Naive B cell (primary cell): ENCODE results near the gene RPH3AL. TPM values are rescaled to one million over a fixed set of nuclear protein-coding genes. Genes with fewer than 3 reads are reported as not detected.

Source experiments
- ATAC-seq, 2 donors: fragments of 150-1000 bp; cut with Tn5 transposase; 2 replicates each; pipeline ENCODE4 v1.10.0; 2021; ENCODE audit warnings: low read depth in 2 of 2, mild to moderate bottlenecking in 2 of 2, moderate library complexity in 2 of 2
- DNase-seq: peaks from one replicate; pipeline ENCODE4 v3.0.0; 2022
- H3K27ac Mint-ChIP-seq, 6 donors: one replicate each; pipeline ENCODE4 v1.8.0; 2020 to 2022; ENCODE audit warnings: mild to moderate bottlenecking in 6 of 6, mixed read lengths in 6 of 6, moderate library complexity in 5 of 6, inconsistent platforms in 2 of 6
- H3K27me3 Mint-ChIP-seq, 3 donors: one replicate each; pipeline ENCODE4 v1.8.0; 2021 to 2022; ENCODE audit warnings: mixed read lengths in 3 of 3, mild to moderate bottlenecking in 1 of 3
- H3K36me3 Mint-ChIP-seq, 2 donors: one replicate each; pipeline ENCODE4 v1.8.0; 2020 to 2022; ENCODE audit warnings: mixed read lengths in 2 of 2, inconsistent platforms in 1 of 2, mild to moderate bottlenecking in 1 of 2
- H3K4me1 Mint-ChIP-seq, 3 donors: one replicate each; pipeline ENCODE4 v1.8.0; 2020 to 2022; ENCODE audit warnings: mixed read lengths in 3 of 3, inconsistent platforms in 1 of 3, mild to moderate bottlenecking in 1 of 3, moderate library complexity in 1 of 3
- H3K4me3 Mint-ChIP-seq, 8 donors: one replicate each; pipeline ENCODE4 v1.8.0; 2020 to 2022; ENCODE audit warnings: mild to moderate bottlenecking in 8 of 8, mixed read lengths in 8 of 8, moderate library complexity in 8 of 8, inconsistent platforms in 2 of 8
- H3K9me3 Mint-ChIP-seq, 7 donors: one replicate each; pipeline ENCODE4 v1.8.0; 2020 to 2022; ENCODE audit warnings: mixed read lengths in 7 of 7, mild to moderate bottlenecking in 5 of 7, inconsistent platforms in 2 of 7, moderate library complexity in 1 of 7
- polyA plus RNA-seq, 6 donors: library from polyadenylated mRNA; unstranded; fragments of 300-500 nt; fragmentation: Illumina TruSeq; gene quantifications; one replicate each; pipeline ENCODE4 v1.2.3, GENCODE V29; 2021; ENCODE audit warnings: low read depth in 6 of 6

The RPH3AL gene
- polyA plus RNA-seq, 6 donors from 2014 or later = 1.3 to 13.2 (median 2.9) TPM; not detected in 1

GRCh38 chr17:183021-183420 lies 169.6 kb downstream of the RPH3AL start:
- Mint-ChIP-seq H3K27ac (no peak overlapping the region), H3K36me3 (no peaks in the 10 kb centered on the region), H3K9me3 (peaks cover 0 to 4% (median 0%) of the 10 kb centered on the region in 7 donors), H3K27me3 (peaks cover 38 to 69% (median 58%) of the 10 kb centered on the region in 3 donors), H3K4me3 (no peak overlapping the region), H3K4me1 (peaks cover 5 to 7% (median 7%) of the 10 kb centered on the region in 3 donors)
- no peak for ATAC-seq
- no peak for DNase-seq

GRCh38 chr17:182050-182751 lies 170.4 kb downstream of the RPH3AL start:
- Mint-ChIP-seq H3K4me1 (peaks cover 5 to 7% (median 7%) of the 10 kb centered on the region in 3 donors), H3K4me3 (peak overlapping the region in 6 of 8 donors; percentile 38 to 75 (median 54)), H3K9me3 (peaks cover 0 to 4% (median 0%) of the 10 kb centered on the region in 7 donors), H3K36me3 (no peaks in the 10 kb centered on the region), H3K27ac (peak overlapping the region in 1 of 6 donors; percentile 30), H3K27me3 (peaks cover 44 to 76% (median 66%) of the 10 kb centered on the region in 3 donors)
- ATAC-seq (no peak), DNase-seq (no peak)

- Mint-ChIP-seq H3K27ac (peak within 1 kb of the TSS in 1 of 6 donors; percentile 30), H3K27me3 (peaks cover 46 to 74% (median 67%) of the 10 kb centered on the region in 3 donors), H3K9me3 (peaks cover 0 to 4% (median 0%) of the 10 kb centered on the region in 7 donors), H3K36me3 (no peaks in the 10 kb centered on the region), H3K4me1 (peaks cover 5 to 7% (median 7%) of the 10 kb centered on the region in 3 donors), H3K4me3 (peak within 1 kb of the TSS in 6 of 8 donors; percentile 38 to 75 (median 54))
- no peak for DNase-seq
- ATAC-seq = no peak
Measured at GRCh38 chr17:181245-182049, 171.2 kb downstream of the RPH3AL start, which contains the start of gene DOC2B. TSS of gene DOC2B (minus strand) at chr17:181650. CDS start at chr17:181479, 171 bp downstream.

- no peaks in the 10 kb centered on the region for H3K36me3 Mint-ChIP-seq
- DNase-seq (no peak), ATAC-seq (no peak)
- peaks cover 5 to 7% (median 7%) of the 10 kb centered on the region in 3 donors for H3K4me1 Mint-ChIP-seq
- peaks cover 0 to 4% (median 0%) of the 10 kb centered on the region in 7 donors for H3K9me3 Mint-ChIP-seq
- H3K27me3 Mint-ChIP-seq = peaks cover 46 to 66% (median 62%) of the 10 kb centered on the region in 3 donors
- H3K27ac Mint-ChIP-seq = no peak overlapping the region
- peak overlapping the region in 1 of 8 donors; percentile 29 for H3K4me3 Mint-ChIP-seq
Measured at GRCh38 chr17:180381-181244, 172.0 kb downstream of the RPH3AL start.

- Mint-ChIP-seq H3K27me3 (peaks cover 40 to 59% (median 55%) of the 10 kb centered on the region in 3 donors), H3K4me3 (no peak overlapping the region), H3K27ac (no peak overlapping the region), H3K4me1 (peaks cover 5 to 7% (median 7%) of the 10 kb centered on the region in 3 donors), H3K36me3 (no peaks in the 10 kb centered on the region), H3K9me3 (peaks cover 0 to 4% (median 0%) of the 10 kb centered on the region in 7 donors)
- DNase-seq = no peak
- ATAC-seq = no peak
Measured at GRCh38 chr17:179781-180380, 172.7 kb downstream of the RPH3AL start.

- peaks cover 36 to 53% (median 51%) of the 10 kb centered on the region in 3 donors for H3K27me3 Mint-ChIP-seq
- no peak overlapping the region for H3K27ac Mint-ChIP-seq
- no peaks in the 10 kb centered on the region for H3K36me3 Mint-ChIP-seq
- H3K9me3 Mint-ChIP-seq = peaks cover 0 to 4% (median 0%) of the 10 kb centered on the region in 7 donors
- DNase-seq (no peak), ATAC-seq (no peak)
- peaks cover 5 to 7% (median 7%) of the 10 kb centered on the region in 3 donors for H3K4me1 Mint-ChIP-seq
- no peak overlapping the region for H3K4me3 Mint-ChIP-seq
Measured at GRCh38 chr17:179066-179432, 173.6 kb downstream of the RPH3AL start.

GRCh38 chr17:178292-179065 lies 174.1 kb downstream of the RPH3AL start:
- peaks cover 5 to 7% (median 7%) of the 10 kb centered on the region in 3 donors for H3K4me1 Mint-ChIP-seq

GRCh38 chr17:177762-178161 lies 174.8 kb downstream of the RPH3AL start:
- DNase-seq (no peak), ATAC-seq (no peak)
- H3K4me1 Mint-ChIP-seq = peaks cover 5 to 7% (median 7%) of the 10 kb centered on the region in 3 donors
- H3K27me3 Mint-ChIP-seq = peaks cover 25 to 40% (median 38%) of the 10 kb centered on the region in 3 donors
- H3K27ac Mint-ChIP-seq = no peak overlapping the region
- H3K9me3 Mint-ChIP-seq = peaks cover 0 to 3% (median 0%) of the 10 kb centered on the region in 7 donors
- no peaks in the 10 kb centered on the region for H3K36me3 Mint-ChIP-seq
- H3K4me3 Mint-ChIP-seq = no peak overlapping the region

More at GRCh38 chr17:178292-179065, 174.1 kb downstream of the RPH3AL start:
- H3K27ac Mint-ChIP-seq = no peak overlapping the region
- peak overlapping the region in 1 of 8 donors; percentile 63 for H3K4me3 Mint-ChIP-seq
- peaks cover 33 to 47% (median 45%) of the 10 kb centered on the region in 3 donors for H3K27me3 Mint-ChIP-seq
- no peaks in the 10 kb centered on the region for H3K36me3 Mint-ChIP-seq
- H3K9me3 Mint-ChIP-seq = peaks cover 0 to 3% (median 0%) of the 10 kb centered on the region in 7 donors
- ATAC-seq (no peak), DNase-seq (no peak)

GRCh38 chr17:177155-177554 lies 175.5 kb downstream of the RPH3AL start:
- Mint-ChIP-seq H3K4me1 (peaks cover 3 to 5% (median 4%) of the 10 kb centered on the region in 3 donors), H3K9me3 (peaks cover 0 to 3% (median 0%) of the 10 kb centered on the region in 7 donors), H3K27me3 (peaks cover 23 to 35% (median 34%) of the 10 kb centered on the region in 3 donors), H3K4me3 (no peak overlapping the region), H3K27ac (no peak overlapping the region), H3K36me3 (no peaks in the 10 kb centered on the region)
- DNase-seq (no peak), ATAC-seq (no peak)

- H3K4me1 Mint-ChIP-seq = no peaks in the 10 kb centered on the region
- DNase-seq (no peak), ATAC-seq (no peak)
- H3K36me3 Mint-ChIP-seq = no peaks in the 10 kb centered on the region
- H3K27me3 Mint-ChIP-seq = peaks cover 19 to 28% (median 19%) of the 10 kb centered on the region in 3 donors
- no peak overlapping the region for H3K27ac Mint-ChIP-seq
- no peaks in the 10 kb centered on the region for H3K9me3 Mint-ChIP-seq
- no peak overlapping the region for H3K4me3 Mint-ChIP-seq
Measured at GRCh38 chr17:173166-173911, 179.3 kb downstream of the RPH3AL start.

GRCh38 chr17:172401-172800 lies 180.2 kb downstream of the RPH3AL start:
- Mint-ChIP-seq H3K27ac (no peak overlapping the region), H3K4me1 (no peaks in the 10 kb centered on the region), H3K36me3 (no peaks in the 10 kb centered on the region), H3K9me3 (no peaks in the 10 kb centered on the region), H3K4me3 (peak overlapping the region in 1 of 8 donors; percentile 42), H3K27me3 (peaks cover 10 to 20% (median 13%) of the 10 kb centered on the region in 3 donors)
- DNase-seq (no peak), ATAC-seq (no peak)
